Vagina (tissue), 2 donors: ENCODE results near the gene GRPEL2.

Source experiments
- POLR2A ChIP-seq, 2 donors: fragments of 450-650 bp; IDR thresholded peaks; one replicate each; pipeline ENCODE4 v1.6.1; 2017; ENCODE audit warnings: antibody characterized with exemption in 2 of 2, mild to moderate bottlenecking in 2 of 2, moderate library complexity in 2 of 2
- TF ChIP-seq, protein P1 (sequence below), 3 experiments: fragments of 450-650 bp in 2 of 3; fragments of 200-600 bp in 1 of 3; sonication (generic) in 1 of 3; IDR thresholded peaks; one replicate each; pipeline ENCODE4 v1.5.1; 2017 to 2019; ENCODE audit warnings: antibody characterized with exemption in 3 of 3, mild to moderate bottlenecking in 2 of 3, moderate library complexity in 2 of 3

DNA sequence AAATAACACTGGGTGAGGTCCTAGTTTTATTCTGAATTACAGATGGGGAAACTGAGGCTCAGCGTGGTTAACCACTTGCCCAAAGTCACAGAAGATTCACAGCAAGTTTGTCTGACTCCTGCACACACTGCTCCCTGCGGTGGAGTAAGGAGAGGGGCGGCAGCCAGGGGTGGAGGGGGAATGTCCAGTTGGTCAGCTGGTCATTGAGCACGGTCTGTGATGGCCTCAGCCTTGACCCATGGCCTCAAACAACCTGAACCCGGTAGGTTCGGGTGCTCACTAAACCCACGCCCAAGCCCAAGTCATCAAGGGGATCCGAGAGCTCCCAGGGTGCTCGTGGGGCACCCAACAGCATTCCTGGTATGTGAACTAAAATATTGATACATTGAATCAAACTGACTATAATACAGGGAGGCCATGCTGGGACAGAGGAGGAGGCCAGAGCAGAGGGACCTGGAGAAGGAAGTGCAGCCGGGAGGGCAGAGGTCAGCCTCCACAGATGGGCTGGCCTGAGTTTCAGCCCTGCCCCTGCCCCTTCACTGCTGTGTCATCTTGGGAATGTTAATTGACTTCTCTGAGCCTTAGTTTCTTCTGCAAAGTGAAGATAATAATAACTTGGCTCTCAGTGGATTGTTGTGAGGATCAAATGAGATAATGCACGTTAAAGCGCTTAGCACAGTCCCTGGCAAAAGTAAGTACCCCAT is 37.4 kb downstream of the GRPEL2 start:
- TF ChIP-seq, protein P1, sequence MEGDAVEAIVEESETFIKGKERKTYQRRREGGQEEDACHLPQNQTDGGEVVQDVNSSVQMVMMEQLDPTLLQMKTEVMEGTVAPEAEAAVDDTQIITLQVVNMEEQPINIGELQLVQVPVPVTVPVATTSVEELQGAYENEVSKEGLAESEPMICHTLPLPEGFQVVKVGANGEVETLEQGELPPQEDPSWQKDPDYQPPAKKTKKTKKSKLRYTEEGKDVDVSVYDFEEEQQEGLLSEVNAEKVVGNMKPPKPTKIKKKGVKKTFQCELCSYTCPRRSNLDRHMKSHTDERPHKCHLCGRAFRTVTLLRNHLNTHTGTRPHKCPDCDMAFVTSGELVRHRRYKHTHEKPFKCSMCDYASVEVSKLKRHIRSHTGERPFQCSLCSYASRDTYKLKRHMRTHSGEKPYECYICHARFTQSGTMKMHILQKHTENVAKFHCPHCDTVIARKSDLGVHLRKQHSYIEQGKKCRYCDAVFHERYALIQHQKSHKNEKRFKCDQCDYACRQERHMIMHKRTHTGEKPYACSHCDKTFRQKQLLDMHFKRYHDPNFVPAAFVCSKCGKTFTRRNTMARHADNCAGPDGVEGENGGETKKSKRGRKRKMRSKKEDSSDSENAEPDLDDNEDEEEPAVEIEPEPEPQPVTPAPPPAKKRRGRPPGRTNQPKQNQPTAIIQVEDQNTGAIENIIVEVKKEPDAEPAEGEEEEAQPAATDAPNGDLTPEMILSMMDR (IDR thresholded peaks at IDR 0.05) = no peak
- no peak for TF ChIP-seq POLR2A (IDR thresholded peaks at IDR 0.05)
